NCI-H345 treated with DMSO at 0.1 percent for 48 hours (cell line): ENCODE results near the gene LRGUK.
"Not testable (repeated sequence)": the region's sequence is repeated elsewhere in the genome, so short reads cannot be mapped to it uniquely, and the experiment has no call there.

ENCODE experiments used
- DNase-seq: peaks from one replicate; lab custom pipeline; 2025; ENCODE audit not compliant: unreplicated experiment; lab: John Stamatoyannopoulos, UW

Gene LRGUK

GRCh38 chr7:134186027-134186426 lies 58.9 kb downstream of the LRGUK start:
- no peak for DNase-seq

- no peak for DNase-seq
Observed at GRCh38 chr7:134186801-134187200, 59.7 kb downstream of the LRGUK start.

GRCh38 chr7:134187893-134188292 lies 60.8 kb downstream of the LRGUK start:
- DNase-seq, result no peak

GRCh38 chr7:134188311-134188710 lies 61.2 kb downstream of the LRGUK start:
- DNase-seq, result no peak

- DNase-seq, result no peak
Observed at GRCh38 chr7:134189559-134189958, 62.4 kb downstream of the LRGUK start.

GRCh38 chr7:134191876-134192275 lies 64.7 kb downstream of the LRGUK start:
- DNase-seq, result no peak

GRCh38 chr7:134193240-134193639 lies 66.1 kb downstream of the LRGUK start:
- DNase-seq, result no peak

- no peak for DNase-seq
Observed at GRCh38 chr7:134195252-134195651, 68.1 kb downstream of the LRGUK start.

GRCh38 chr7:134196439-134196838 lies 69.3 kb downstream of the LRGUK start:
- no peak for DNase-seq

- no peak for DNase-seq
Observed at GRCh38 chr7:134197345-134197744, 70.2 kb downstream of the LRGUK start.

GRCh38 chr7:134200970-134201369 lies 73.8 kb downstream of the LRGUK start:
- DNase-seq, result no peak

- DNase-seq, result no peak
Observed at GRCh38 chr7:134201569-134202261, 74.6 kb downstream of the LRGUK start.

- DNase-seq, result no peak
Observed at GRCh38 chr7:134203186-134203889, 76.2 kb downstream of the LRGUK start.

- no peak for DNase-seq
Observed at GRCh38 chr7:134209322-134210015, 82.3 kb downstream of the LRGUK start.

- DNase-seq, result no peak
Observed at GRCh38 chr7:134210227-134210626, 83.1 kb downstream of the LRGUK start.

GRCh38 chr7:134210976-134211663 lies 84.0 kb downstream of the LRGUK start:
- DNase-seq, result no peak

GRCh38 chr7:134211817-134212216 lies 84.7 kb downstream of the LRGUK start:
- DNase-seq, result no peak

GRCh38 chr7:134212576-134213546 lies 85.7 kb downstream of the LRGUK start:
- DNase-seq, result no peak

GRCh38 chr7:134220236-134220635 lies 93.1 kb downstream of the LRGUK start:
- no peak for DNase-seq

- DNase-seq, result not testable (repeated sequence)
Observed at GRCh38 chr7:134231296-134231695, 104.2 kb downstream of the LRGUK start.
